Stimulated activated CD4-positive, alpha-beta T cell treated with anti-CD3 and anti-CD28 coated beads, Interleukin-1b, Interleukin-23, amount 100 ng/mL, for 1 hour (primary cell): ENCODE measurements around the gene ABLIM2.
"Not testable (repeated sequence)": the region's sequence is repeated elsewhere in the genome, so short reads cannot be mapped to it uniquely, and the experiment has no call there.

Experiments used
- DNase-seq, 2 donors: peaks; one replicate each; pipeline ENCODE4 v3.0.0-alpha.2; 2020; ENCODE audit warnings: low read depth in 2 of 2

Gene ABLIM2

DNA sequence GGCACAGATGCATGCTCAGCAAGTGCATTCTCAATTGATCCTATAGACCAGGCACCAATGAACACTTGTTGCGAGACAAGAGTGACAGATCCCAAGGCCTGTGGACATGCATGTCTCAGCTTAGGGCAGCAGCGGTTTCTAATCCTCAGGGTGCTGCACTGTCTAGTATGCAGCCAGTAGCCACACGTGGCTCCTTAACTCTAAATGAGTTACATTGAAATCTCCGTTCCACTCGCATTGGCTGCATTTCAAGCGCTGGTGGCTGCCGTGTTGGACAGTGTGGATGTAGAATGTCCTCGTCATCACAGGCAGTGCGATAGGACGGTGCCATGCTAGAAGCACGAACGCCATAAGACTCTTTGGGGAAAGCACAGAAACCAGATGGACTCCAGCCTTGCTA, 194.9 kb downstream of the ABLIM2 start:
- DNase-seq: no peak

DNA sequence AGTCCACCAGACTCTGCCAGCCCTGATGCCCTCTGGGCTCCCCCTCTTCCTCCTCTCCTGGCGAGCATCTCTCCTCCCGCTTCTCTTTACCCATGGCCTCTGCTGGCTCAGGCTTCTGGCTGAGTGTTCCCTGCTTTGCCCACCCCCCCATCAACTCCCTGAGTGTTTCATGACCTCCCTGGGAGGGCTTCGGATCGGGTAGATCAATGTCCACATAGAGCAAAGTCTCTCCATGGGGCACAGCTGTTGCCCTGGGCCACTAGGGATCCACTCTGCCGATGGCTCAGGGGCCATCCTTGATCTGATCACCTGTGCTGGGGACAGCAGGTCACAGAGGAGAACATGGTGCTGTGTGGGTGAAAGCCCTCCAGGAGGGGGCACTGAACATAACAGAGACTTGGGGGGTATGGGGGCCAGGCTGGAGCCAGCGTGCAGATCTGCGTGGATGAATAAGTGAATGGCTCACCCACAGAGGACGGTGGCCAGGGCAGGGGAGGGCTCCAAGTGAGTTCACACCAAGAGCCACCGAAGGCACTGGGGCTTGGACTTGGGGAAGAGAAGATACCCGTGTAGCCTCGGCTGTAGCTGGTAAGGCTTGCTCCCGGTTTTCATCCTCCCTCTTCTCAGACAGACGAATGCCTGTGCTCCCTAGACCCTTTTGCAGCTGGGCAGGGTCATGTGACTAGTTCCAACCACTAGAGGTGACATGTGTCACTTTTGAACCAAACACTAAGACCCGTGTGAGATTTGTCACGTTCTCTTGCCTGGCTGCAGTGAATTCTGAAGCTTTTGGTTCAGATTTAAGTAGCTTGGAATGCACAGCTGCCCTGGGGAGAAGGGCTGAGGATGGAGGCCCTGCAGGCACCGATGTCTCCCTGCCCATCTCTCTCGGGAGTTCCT, 195.8 kb downstream of the ABLIM2 start:
- no peak for DNase-seq

DNA sequence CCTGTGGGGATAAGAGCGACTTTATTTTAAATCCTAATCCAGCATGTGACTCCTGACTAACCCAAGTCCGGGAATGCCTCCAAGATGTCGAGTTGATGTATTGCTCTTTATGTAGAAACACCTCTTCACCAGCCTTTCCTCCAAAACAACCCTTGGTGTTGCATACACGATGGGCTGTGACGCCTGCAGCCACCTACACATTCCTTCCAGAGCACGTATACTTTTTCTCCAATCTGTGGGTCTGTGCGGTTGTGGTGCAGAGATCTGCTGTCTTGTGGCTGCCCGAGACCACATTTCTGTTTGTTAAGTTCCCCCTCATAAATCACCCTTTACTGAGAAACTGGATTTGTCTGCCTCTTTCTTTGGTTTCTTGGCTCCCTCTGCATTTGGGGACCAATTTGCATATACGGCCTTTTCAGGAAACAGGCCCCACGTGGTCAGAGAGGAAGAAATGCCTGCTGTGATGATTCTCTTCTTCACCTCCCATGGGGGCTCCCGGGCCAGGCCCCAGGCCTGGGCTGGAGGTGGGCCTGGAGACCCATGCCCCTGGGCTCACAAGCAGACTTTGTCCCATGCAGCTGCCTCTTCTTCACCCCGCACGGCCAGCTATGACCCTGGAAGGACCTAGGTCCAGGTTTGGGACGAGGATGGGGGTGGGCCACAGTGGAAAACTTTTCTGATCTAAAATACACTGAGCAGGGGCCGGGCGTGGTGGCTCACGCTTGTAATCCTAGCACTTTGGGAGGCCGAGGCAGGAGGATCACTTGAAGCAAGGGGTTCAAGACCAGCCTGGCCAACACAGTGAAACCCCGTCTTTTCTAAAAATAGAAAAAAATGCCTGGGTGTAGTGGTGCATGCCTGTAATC, 197.6 kb downstream of the ABLIM2 start:
- no peak for DNase-seq

DNA sequence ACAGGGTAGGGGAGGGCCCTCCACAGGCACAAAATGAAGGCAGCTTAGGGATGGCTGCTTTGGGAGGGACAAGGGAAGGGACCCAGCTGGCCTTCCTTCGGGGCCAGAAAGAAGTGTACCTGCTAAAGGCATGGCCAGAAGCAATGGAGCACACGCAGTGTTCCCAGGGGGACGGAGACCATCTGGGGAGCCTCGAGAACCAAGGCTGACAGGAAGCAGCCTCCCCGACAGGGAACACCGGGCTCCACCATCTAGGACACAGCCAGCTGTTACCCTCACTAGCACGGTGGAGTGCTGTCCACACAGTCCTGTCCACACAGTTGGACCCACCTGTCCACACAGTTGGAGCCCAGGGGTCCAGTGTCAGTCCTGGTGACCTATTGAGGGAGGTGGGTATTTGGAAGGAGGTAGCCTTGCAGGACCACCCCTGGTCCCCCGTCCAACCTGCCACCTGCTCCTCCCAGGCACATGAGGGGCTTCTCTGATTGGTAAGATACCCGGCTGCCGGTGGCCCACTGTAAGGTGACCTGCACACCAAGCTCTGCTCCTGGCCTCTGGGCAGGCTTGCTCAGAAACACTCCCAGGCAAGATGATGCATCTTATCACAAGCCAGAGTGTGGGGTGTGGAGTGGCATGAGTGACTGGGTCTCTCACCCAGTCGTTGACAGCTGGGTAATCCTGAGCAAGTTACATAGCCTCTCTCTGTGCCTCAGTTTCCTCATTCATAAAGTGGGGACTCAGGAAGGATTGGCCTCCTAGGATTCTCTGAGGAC, 198.4 kb downstream of the ABLIM2 start:
- no peak for DNase-seq

DNA sequence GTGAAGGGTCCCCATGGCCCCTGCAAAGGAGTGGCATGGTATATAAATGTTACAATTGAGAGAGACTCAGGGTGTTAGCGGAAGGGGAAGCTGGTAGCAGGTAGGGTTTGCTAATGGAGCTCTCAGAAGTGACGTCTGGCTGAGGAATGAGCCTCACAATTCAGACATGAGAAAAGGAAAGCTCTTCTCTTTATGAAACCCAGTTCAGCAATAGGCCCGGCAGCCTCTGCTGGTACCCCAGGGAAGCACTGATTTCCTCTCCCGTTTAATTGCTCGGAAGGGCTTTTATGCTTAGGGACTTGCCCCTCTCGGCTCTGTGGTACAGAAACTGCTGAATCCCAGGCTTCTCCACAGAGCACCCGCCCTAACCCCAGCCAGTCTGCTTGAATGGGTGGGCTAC, 199.5 kb downstream of the ABLIM2 start:
- no peak for DNase-seq

DNA sequence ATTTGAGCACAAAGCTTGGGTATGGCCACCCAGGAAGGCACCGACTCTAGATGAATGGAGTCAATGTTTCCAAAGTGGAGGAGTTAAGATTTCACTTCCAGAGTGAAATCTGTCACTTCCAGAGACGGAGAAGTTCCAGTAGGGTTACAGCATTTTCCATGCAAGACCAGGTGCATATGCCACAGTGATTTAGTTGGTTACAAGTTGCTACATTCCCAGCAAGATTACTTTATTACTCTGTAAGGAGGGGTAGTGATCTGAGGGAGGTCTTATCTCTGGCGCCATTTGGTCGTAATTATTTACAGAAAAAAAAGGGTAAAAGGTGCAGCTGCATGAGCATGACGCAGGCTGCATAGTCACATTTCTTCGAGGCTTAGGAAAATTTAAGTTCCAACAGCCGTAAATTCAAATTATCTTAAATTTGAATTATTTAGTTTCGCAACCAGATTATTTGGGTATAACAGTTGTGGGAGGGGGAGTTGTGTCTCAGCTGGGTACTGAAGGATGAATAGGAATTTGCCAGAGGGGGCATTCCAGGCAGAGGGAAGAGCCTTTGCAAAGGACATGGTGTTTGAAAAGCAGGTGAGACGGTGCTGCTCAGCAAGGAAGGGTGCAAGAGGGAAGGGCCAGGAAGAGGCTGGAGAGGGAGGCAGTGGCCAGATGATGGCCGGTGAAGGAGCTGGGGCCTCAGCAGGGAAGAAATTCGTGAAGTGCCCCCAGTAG, 201.5 kb downstream of the ABLIM2 start:
- DNase-seq: no peak

DNA sequence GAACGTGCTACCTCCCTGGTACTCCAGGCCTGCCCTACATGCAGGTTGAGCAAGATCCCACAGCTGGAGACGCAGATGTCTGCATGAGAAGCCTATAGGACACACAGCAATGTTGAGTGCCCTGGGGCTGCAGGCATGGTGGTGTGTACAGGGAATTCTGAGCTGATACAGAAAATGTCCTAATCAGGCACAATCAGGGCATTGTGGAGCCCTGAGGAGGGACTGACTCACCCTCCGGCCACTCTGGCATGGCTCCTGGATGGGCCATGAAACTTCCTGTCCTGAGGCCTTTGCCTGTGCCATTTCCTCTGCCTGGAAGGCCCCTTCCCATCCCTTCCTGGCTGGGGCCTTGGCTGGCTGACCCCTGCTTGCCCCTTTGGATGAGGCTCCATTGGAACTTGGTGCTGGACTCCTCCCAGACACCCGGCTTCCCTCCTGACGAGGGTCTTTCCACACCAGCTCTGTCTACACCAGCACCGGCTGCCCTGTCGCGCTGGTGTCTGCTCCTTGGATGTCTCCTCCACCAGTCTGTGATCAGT, 202.3 kb downstream of the ABLIM2 start:
- no peak for DNase-seq

DNA sequence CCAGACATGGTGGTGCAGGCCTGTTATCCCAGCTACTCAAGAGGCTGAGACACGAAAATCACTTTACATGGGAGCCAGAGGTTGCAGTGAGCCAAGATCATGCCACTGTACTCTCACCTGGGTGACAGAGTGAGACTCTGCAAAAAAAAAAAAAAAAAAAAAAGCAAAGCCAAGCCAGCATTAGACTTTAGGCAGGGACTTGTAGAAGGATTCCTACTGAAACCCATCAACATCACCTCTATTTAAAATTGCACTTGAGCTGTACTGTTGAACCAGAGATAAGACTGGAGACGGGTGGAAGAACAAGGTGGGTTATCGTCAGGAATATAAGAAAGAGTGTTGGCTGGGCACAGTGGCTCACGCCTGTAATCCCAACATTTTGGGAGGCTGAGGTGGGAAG, 203.2 kb downstream of the ABLIM2 start:
- DNase-seq: no peak

DNA sequence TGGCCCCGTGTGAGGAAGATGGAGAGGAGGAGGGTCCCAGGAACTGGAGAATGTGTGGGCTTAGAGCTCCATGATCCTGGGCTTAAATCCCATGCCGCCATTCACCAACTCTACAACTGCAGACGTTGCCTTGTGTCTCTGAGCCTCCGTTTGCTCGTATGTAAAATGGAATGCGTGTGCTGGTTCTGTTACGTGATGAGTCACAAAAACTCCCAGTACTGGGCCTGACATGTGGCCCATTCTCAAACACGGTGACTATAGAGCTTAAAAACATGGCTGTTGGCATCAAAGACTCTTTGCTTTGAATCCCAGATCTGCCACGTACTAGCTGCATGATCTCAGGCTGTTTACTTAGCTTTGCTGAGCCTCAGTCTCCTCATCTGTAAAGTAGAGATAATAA, 206.0 kb downstream of the ABLIM2 start:
- no peak for DNase-seq

DNA sequence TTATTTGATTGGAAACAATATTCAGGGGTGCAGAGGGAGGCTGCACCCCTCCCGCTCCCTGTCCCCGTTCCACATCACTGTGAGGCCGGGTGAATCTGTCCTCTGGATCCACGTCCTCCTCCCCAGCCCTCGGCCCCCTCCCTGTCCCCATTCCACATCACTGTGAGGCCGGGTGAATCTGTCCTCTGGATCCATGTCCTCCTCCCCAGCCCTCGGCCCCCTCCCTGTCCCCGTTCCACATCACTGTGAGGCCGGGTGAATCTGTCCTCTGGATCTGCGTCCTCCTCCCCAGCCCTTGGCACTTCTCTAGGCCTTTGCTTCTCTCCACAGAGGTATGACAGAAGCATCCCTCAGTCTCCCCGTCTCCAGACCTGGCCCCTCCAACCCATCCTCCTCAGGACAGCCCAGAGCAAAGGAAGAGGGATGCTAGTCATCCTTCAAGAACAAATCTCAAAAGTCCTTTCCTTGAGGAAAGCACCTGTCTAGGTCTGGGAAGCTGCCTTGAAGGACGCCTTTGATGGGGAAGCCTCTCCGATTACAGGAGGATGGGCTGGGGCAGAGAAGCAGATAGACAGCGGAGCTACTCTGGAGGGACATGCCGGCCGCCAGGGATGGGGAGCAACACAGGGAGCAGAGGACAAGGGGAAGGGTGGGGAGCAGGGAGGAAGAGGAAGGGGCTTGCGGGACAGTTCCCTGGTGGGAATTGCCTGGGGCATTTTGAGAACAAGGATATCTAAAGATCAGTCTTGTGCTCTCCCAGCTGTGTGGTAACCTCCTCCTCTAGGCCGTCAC, 208.1 kb downstream of the ABLIM2 start:
- DNase-seq: no peak

DNA sequence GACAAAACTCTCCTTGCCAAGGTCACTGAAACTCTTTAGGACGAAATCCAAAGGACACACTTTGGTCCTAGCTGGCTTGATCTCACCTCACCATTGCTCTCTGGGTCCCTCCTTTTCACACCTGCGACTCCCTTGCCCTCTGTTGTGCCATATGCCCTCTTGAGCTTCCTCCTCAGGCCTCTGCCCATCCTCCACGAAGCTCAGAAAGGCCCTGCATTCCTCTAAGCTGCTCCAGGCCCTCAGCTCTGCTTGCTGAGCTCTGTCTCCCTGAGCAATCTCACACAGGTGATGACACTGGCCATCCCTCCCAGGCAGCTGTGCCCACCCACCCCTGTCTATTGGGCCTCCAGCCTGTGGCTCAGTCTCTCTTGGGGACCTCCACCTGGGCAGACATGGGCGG, 208.9 kb downstream of the ABLIM2 start:
- no peak for DNase-seq

DNA sequence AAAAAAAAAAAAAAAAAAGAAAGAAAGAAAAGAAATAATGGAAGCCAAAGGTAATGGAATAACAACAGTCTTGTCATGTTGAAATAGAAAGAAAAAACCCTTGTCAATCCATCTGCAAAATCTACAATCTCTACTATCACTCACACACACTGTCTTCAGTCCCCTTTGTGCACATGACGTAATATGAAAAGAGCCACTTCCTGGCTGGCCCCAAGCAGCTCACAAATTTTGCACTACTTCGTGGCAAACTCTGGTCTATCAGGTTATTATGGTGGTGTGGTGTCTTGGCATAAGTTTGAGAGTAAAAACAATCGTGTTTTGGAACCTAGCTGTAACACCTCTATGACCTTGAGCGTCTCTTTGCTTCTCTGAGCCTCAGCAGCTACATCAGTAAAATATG, 210.7 kb downstream of the ABLIM2 start:
- DNase-seq: no peak

DNA sequence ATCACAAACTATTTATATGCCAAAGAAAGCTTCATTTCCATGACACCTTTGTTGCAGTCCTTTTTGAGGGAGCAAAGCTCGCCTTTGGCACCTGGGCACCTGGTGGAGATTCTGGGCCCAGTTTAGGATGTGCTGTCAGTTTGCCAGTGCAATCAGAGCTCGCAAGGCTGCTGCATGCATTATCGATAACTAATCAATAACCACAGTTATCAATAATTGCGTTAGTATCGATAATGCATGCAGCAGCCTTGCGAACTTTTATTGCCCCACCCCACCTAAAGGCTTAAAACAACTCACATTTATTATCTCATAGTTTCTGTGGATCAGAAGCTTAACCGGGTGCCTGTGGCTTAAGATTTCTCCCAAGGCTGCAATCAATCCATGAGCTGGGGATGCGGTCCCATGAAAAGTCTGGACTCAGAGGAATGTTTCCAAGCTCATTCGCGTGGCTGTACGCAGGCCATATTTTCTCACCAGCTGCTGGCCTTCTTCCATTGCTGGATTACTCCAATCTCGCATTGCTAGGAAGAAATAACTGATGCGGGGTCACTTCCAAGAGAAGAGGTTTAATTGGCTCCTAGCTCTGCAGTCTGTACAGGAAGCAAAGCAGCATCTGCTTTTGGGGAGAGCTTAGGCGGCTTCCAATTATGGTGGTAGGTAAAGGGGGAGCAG, 212.8 kb downstream of the ABLIM2 start:
- no peak for DNase-seq

DNA sequence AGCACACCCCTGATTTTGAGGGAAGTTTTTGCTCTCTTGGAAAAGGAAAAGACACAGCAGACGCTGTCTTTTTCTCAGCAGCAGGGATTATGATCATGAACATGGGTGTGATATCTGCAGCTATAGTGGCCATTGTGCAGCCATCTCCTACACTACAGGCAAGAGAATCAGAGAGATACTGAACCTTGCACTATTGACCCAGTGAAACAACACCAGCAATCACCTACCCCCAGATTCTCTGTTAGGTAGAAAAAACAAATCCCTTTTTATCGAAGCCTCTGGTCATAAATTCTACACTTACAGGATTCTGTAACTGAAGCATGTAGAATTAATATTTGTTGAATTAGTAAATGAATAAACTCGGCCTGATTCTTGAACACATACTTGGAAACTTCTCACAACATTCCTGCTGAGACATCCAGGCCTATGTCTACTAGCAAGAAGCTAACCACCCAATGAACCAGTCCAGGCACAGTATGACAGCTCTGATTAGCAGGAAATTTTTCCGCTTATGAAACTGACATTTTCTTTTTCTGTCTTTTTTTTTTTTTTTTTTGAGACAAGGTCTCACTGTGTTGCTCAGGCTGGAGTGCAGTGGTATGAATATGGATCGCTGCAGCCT, 213.9 kb downstream of the ABLIM2 start:
- DNase-seq: no peak

DNA sequence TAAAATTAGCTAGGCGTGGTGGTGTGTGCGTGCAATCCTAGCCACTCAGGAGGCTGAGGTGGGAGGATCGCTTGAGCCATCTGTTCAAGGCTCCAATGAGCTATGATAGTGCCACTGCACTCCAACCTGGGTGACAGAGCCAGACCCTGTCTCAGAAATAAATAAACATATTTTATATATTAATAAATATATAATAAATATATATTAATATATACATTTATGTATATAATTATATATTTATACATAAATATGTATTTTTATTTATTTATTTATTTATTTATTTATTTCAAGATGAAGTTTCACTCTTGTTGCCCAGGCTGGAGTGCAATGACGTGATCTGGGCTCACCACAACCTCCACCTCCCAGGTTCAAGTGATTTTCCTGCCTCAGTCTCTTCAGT, 214.9 kb downstream of the ABLIM2 start:
- not testable (repeated sequence) for DNase-seq

DNA sequence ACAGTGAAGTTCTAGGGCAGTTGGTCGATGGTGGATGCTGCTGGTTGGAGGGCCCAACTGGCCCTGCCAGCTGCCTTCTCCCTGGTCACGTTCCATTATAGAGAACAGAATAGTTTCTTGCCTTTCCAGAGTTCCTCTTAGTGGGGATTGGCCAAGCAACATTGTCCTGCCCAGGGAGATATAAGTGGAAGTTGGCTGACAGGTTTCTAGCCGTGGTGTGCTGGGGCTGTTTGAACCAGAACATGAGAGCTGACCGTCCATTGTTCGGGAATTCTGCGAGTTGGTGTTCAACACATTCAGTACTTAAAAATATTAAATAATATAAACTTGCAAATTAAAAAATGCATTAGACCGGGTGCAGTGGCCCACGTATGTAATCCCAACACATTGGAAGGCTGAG, 215.4 kb downstream of the ABLIM2 start:
- no peak for DNase-seq

DNA sequence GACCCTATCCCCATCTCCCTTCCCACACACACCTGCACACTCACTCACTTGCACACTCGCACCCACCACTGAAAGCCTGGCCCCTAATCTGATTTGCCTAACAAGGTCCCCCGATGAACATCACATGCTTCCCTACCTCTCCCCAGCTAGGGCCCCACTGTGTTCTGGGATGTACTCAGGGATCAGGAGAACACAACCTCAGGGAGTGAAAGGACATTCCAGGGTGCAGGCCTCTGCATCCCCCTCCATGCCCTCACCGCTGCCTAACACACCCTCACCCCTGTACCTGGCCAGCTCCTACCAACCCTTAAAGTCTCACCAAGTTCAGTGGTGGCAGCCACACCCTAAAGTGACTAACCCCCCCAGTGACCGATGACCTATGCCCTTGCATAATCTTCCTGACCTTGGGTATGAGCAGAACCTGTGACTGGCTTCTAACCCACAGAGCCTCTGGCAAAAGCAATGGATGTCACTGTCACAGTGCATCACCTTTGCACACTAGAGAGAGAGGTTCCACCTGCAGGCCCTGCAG, 216.6 kb downstream of the ABLIM2 start:
- DNase-seq: no peak

DNA sequence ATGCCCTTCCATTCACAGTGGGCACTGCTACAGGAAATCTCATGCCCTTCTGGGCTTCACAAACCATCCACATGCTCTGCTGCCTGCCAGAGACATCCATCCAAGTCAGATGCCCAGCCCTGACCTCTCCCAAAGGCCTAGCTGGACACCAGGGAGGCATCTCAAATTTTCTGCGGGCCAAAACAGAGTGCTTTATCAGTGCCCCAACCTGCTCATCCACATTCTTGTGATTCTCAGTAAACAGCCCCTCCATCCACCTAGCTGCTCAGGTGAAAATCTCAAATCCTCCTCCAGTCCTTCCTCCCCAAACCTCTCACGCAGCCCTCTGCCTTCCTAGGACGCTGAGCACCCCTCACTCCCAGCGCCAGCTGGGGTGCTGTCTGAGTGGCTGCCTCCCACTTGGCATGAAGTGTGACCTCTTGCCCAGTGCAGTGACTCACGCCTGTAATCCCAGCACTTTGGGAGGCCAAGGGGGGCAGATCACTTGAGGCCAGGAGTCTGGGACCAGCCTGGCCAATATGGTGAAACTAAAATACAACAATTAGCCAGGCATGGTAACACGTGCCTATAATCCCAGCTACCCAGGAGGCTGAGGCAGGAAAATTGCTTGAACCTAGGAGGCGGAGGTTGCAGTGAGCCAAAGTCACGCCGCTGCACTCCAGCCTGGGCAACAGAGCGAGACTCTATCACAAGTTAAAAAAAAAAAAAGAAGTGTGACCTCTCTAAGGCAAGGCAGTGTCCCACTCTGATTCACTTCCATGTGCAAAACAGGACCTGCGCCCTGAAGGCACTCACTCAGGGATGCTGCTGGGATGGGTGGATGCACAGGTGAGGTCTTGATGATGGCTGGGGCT, 217.3 kb downstream of the ABLIM2 start:
- DNase-seq: no peak
